KMS-11 (cell line): ENCODE results near the gene ZC2HC1C.

ENCODE experiments used
- H2AFZ ChIP-seq: fragments of 200-600 bp; sonication (generic); 2 replicates; pipeline ENCODE4 v1.6.1; 2016; ENCODE audit warnings: antibody characterized with exemption, mixed run types, low read depth
- H3K27ac ChIP-seq: fragments of 200-600 bp; sonication (generic); 2 replicates; pipeline ENCODE4 v1.6.1; 2016; ENCODE audit warnings: mild to moderate bottlenecking, mixed run types
- H3K27me3 ChIP-seq: fragments of 200-600 bp; sonication (generic); 2 replicates; pipeline ENCODE4 v1.6.1; 2017; ENCODE audit warnings: mild to moderate bottlenecking, low read depth, mixed run types, moderate library complexity; ENCODE audit not compliant: insufficient read depth
- H3K36me3 ChIP-seq: fragments of 200-600 bp; sonication (generic); 2 replicates; pipeline ENCODE4 v1.6.1; 2017; ENCODE audit warnings: mild to moderate bottlenecking, mixed run types; ENCODE audit not compliant: insufficient read depth
- H3K4me1 ChIP-seq: fragments of 200-600 bp; sonication (generic); 2 replicates; pipeline ENCODE4 v1.6.1; 2016; ENCODE audit warnings: mild to moderate bottlenecking, low read depth, mixed run types; ENCODE audit not compliant: poor library complexity, severe bottlenecking
- H3K4me2 ChIP-seq: fragments of 200-600 bp; sonication (generic); 2 replicates; pipeline ENCODE4 v1.7.0; 2016; ENCODE audit warnings: mild to moderate bottlenecking, mixed run types
- H3K4me3 ChIP-seq: fragments of 200-600 bp; sonication (generic); IDR thresholded peaks from 2 replicates; pipeline ENCODE4 v1.6.1; 2017; ENCODE audit warnings: low read depth, low read length, mixed read lengths; ENCODE audit not compliant: insufficient read depth
- H3K79me2 ChIP-seq: fragments of 200-600 bp; sonication (generic); 2 replicates; pipeline ENCODE4 v1.6.1; 2016; ENCODE audit warnings: low read depth, mixed run types; ENCODE audit not compliant: insufficient read depth
- H3K9ac ChIP-seq: fragments of 200-600 bp; sonication (generic); 2 replicates; pipeline ENCODE4 v1.6.1; 2016; ENCODE audit warnings: mild to moderate bottlenecking, mixed run types
- H4K20me1 ChIP-seq: fragments of 200-600 bp; sonication (generic); 2 replicates; pipeline ENCODE4 v1.6.1; 2016; ENCODE audit warnings: mild to moderate bottlenecking, mixed run types; ENCODE audit not compliant: insufficient read depth
- TF ChIP-seq, protein P1 (sequence below): fragments of 200-600 bp; sonication (generic); conservative IDR thresholded peaks from 2 replicates; pipeline ENCODE4 v1.6.1; 2017; ENCODE audit warnings: low read depth, mild to moderate bottlenecking, antibody characterized with exemption, low read length, moderate library complexity, mixed read lengths

Gene ZC2HC1C

GRCh38 chr14:75053396-75054291 lies 15.8 kb upstream of the ZC2HC1C start:
- no peaks in the 10 kb centered on the region for H3K36me3 ChIP-seq
- no peak overlapping the region for H2AFZ ChIP-seq
- no peak overlapping the region for H3K9ac ChIP-seq
- no peaks in the 10 kb centered on the region for H3K27me3 ChIP-seq
- TF ChIP-seq, protein P1, sequence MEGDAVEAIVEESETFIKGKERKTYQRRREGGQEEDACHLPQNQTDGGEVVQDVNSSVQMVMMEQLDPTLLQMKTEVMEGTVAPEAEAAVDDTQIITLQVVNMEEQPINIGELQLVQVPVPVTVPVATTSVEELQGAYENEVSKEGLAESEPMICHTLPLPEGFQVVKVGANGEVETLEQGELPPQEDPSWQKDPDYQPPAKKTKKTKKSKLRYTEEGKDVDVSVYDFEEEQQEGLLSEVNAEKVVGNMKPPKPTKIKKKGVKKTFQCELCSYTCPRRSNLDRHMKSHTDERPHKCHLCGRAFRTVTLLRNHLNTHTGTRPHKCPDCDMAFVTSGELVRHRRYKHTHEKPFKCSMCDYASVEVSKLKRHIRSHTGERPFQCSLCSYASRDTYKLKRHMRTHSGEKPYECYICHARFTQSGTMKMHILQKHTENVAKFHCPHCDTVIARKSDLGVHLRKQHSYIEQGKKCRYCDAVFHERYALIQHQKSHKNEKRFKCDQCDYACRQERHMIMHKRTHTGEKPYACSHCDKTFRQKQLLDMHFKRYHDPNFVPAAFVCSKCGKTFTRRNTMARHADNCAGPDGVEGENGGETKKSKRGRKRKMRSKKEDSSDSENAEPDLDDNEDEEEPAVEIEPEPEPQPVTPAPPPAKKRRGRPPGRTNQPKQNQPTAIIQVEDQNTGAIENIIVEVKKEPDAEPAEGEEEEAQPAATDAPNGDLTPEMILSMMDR: no peak
- no peak overlapping the region for H3K4me3 ChIP-seq
- peaks cover 20% of the 10 kb centered on the region for H3K4me1 ChIP-seq
- H3K79me2 ChIP-seq: no peaks in the 10 kb centered on the region; the same call in 1 of the 2 replicates
- no peak overlapping the region for H3K27ac ChIP-seq
- no peaks in the 10 kb centered on the region; the same call in 1 of the 2 replicates for H4K20me1 ChIP-seq
- H3K4me2 ChIP-seq: no peak overlapping the region

- H3K36me3 ChIP-seq: no peaks in the 10 kb centered on the region
- H3K9ac ChIP-seq: no peak overlapping the region
- no peaks in the 10 kb centered on the region; the same call in 1 of the 2 replicates for H3K79me2 ChIP-seq
- H2AFZ ChIP-seq: no peak overlapping the region
- H3K4me2 ChIP-seq: no peak overlapping the region
- H3K27me3 ChIP-seq: no peaks in the 10 kb centered on the region
- H3K4me1 ChIP-seq: peaks cover 20% of the 10 kb centered on the region
- no peaks in the 10 kb centered on the region; the same call in 1 of the 2 replicates for H4K20me1 ChIP-seq
- no peak overlapping the region for H3K4me3 ChIP-seq
- no peak overlapping the region for H3K27ac ChIP-seq
- TF ChIP-seq, protein P1: no peak
These were observed 15.0 kb upstream of the ZC2HC1C start for GRCh38 chr14:75054421-75054820.

DNA sequence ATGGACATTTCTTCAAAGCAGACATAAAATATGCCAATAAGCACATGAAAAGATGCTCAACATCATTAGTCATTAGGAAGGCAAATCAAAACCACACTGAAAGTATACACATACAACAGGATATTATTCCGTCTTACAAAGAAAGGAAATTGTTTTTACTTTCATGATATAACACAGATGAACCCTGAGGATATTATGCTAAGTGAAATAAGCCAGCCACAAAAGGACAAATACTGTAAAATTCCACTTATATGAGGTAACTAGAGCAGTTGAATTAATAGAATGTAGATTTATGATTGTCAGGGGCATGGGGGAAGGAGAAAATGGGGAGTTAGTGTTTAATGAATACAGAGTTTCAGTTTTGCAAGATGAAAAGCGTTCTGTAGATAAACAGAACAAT lies 9.8 kb upstream of the ZC2HC1C start:
- H3K27me3 ChIP-seq: no peaks in the 10 kb centered on the region
- H3K79me2 ChIP-seq: no peaks in the 10 kb centered on the region

DNA sequence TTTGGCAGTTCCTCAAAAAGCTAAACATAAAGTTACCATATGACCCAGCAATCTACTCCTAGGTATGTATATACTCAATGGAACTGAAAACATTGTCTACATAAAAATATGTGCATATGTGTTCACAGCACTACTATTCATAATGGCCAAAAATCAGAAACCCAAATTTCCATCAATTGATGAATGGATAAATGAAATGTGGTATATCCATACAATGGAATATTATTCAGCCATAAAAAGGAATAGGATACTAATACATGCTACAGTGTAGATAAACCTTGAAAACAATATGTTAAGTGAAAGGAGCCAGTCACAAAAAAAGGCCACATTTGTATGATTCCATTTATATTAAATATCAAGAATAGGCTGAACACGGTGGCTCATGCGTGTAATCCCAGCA lies 9.0 kb upstream of the ZC2HC1C start:
- no peaks in the 10 kb centered on the region; the same call in 1 of the 2 replicates for H4K20me1 ChIP-seq
- peaks cover 3% of the 10 kb centered on the region for H3K4me1 ChIP-seq
- no peak overlapping the region for H2AFZ ChIP-seq
- H3K79me2 ChIP-seq: no peaks in the 10 kb centered on the region
- H3K4me2 ChIP-seq: no peak overlapping the region
- H3K4me3 ChIP-seq: no peak overlapping the region
- TF ChIP-seq, protein P1: no peak
- no peaks in the 10 kb centered on the region for H3K36me3 ChIP-seq
- H3K27me3 ChIP-seq: no peaks in the 10 kb centered on the region
- H3K27ac ChIP-seq: no peak overlapping the region
- H3K9ac ChIP-seq: no peak overlapping the region

More for the DNA sequence above, 9.8 kb upstream of the ZC2HC1C start:
- Histone ChIP-seq H4K20me1 (no peaks in the 10 kb centered on the region; the same call in 1 of the 2 replicates), H3K4me3 (no peak overlapping the region), H3K4me2 (no peak overlapping the region), H2AFZ (no peak overlapping the region), H3K27ac (no peak overlapping the region), H3K9ac (no peak overlapping the region), H3K36me3 (no peaks in the 10 kb centered on the region), H3K4me1 (peaks cover 3% of the 10 kb centered on the region)
- TF ChIP-seq, protein P1: no peak
